ENCODE results near the gene FLT3.

GRCh38 chr13:28010046-28010445 is 90.3 kb downstream of the FLT3 start:
- no peak for TF ChIP-seq CTCF (IDR thresholded peaks at IDR 0.05)
- TF ChIP-seq POLR2A (IDR thresholded peaks at IDR 0.05): no peak
